Putamen (tissue), 1 donor: ENCODE measurements around the gene LRRC8E.
A peak's percentile ranks its signal among the peaks of the same experiment; 100 is the strongest.
"Not testable (repeated sequence)": the region's sequence is repeated elsewhere in the genome, so short reads cannot be mapped to it uniquely, and the experiment has no call there.

Experiments used
- DNase-seq: peaks from one replicate; pipeline ENCODE4 v3.0.0-alpha.2; 2016; ENCODE audit warnings: low spot score

The LRRC8E gene

GRCh38 chr19:7887408-7888144 lies 734 bp upstream of the LRRC8E start:
- no peak for DNase-seq

- DNase-seq: no peak
These were observed 512 bp downstream of the LRRC8E start for GRCh38 chr19:7888826-7889217.

GRCh38 chr19:7893362-7894101 lies 5.2 kb downstream of the LRRC8E start:
- not testable (repeated sequence) for DNase-seq

GRCh38 chr19:7894612-7895309 lies 6.5 kb downstream of the LRRC8E start:
- DNase-seq: no peak

- DNase-seq: no peak
These were observed 7.3 kb downstream of the LRRC8E start for GRCh38 chr19:7895565-7895964.

GRCh38 chr19:7897292-7897691 lies 9.0 kb downstream of the LRRC8E start:
- no peak for DNase-seq

- DNase-seq: no peak
These were observed 10.7 kb downstream of the LRRC8E start for GRCh38 chr19:7898967-7899366.

GRCh38 chr19:7899751-7900378 lies 11.6 kb downstream of the LRRC8E start:
- no peak for DNase-seq

- no peak for DNase-seq
These were observed 12.1 kb downstream of the LRRC8E start for GRCh38 chr19:7900401-7900870.

- DNase-seq: no peak
These were observed 12.6 kb downstream of the LRRC8E start for GRCh38 chr19:7900931-7901330.

- DNase-seq: no peak
These were observed 13.0 kb downstream of the LRRC8E start for GRCh38 chr19:7901337-7901736.

- DNase-seq: no peak
These were observed 14.5 kb downstream of the LRRC8E start for GRCh38 chr19:7902796-7903243.

GRCh38 chr19:7903244-7904073 lies 15.1 kb downstream of the LRRC8E start, which contains the start of gene MAP2K7:
Gene MAP2K7 (plus strand): TSS chr19:7903877. CDS start chr19:7903945, 68 bp downstream.
- peak; percentile 99 for DNase-seq

GRCh38 chr19:7904074-7905020 lies 16.0 kb downstream of the LRRC8E start:
- no peak for DNase-seq

- DNase-seq: no peak
These were observed 17.0 kb downstream of the LRRC8E start for GRCh38 chr19:7905268-7905667.

- no peak for DNase-seq
These were observed 17.5 kb downstream of the LRRC8E start for GRCh38 chr19:7905859-7906258.

GRCh38 chr19:7907122-7907521 lies 18.8 kb downstream of the LRRC8E start:
- no peak for DNase-seq

GRCh38 chr19:7907544-7907943 lies 19.2 kb downstream of the LRRC8E start:
- no peak for DNase-seq

- DNase-seq: no peak
These were observed 19.9 kb downstream of the LRRC8E start for GRCh38 chr19:7908078-7908699.
